ENCODE measurements around the gene DNER. TPM values are rescaled to one million over a fixed set of nuclear protein-coding genes. Genes with fewer than 3 reads are reported as not detected.

DNER gene
- total RNA-seq, 1 donor from 2014 or later, result 1.8 TPM

- DNase-seq (ENCODE audit: low read depth), result no peak
- FAIRE-seq, result no peak
- H3K36me3 ChIP-seq (ENCODE audit: control insufficient read depth, insufficient read depth, low read length), result no peaks in the 10 kb centered on the region
- TF ChIP-seq CTCF (IDR thresholded peaks at IDR 0.05; ENCODE audit: insufficient read depth, low read length, severe bottlenecking), result no peak
- H3K27me3 ChIP-seq (ENCODE audit: control insufficient read depth, insufficient read depth, low read length), result no peaks in the 10 kb centered on the region
- no peak overlapping the region for H3K4me3 ChIP-seq (ENCODE audit: low read depth, low read length)
These were observed 101.9 kb downstream of the DNER start for GRCh38 chr2:229612384-229612971.

GRCh38 chr2:229611360-229611759 lies 103.0 kb downstream of the DNER start:
- FAIRE-seq (peak; percentile 23), DNase-seq (ENCODE audit: low read depth) (no peak)
- Histone ChIP-seq H3K36me3 (ENCODE audit: control insufficient read depth, insufficient read depth, low read length) (no peaks in the 10 kb centered on the region), H3K4me3 (ENCODE audit: low read depth, low read length) (no peak overlapping the region), H3K27me3 (ENCODE audit: control insufficient read depth, insufficient read depth, low read length) (no peaks in the 10 kb centered on the region)
- TF ChIP-seq CTCF (IDR thresholded peaks at IDR 0.05; ENCODE audit: insufficient read depth, low read length, severe bottlenecking), result no peak

- peak; percentile 43 for DNase-seq (ENCODE audit: low read depth)
These were observed 103.5 kb downstream of the DNER start for GRCh38 chr2:229610872-229611271.

GRCh38 chr2:229610333-229610732 lies 104.0 kb downstream of the DNER start:
- H3K4me3 ChIP-seq (ENCODE audit: low read depth, low read length), result no peak overlapping the region
- H3K27me3 ChIP-seq (ENCODE audit: control insufficient read depth, insufficient read depth, low read length), result no peaks in the 10 kb centered on the region
- DNase-seq (ENCODE audit: low read depth), result peak; percentile 16
- TF ChIP-seq CTCF (IDR thresholded peaks at IDR 0.05; ENCODE audit: insufficient read depth, low read length, severe bottlenecking), result no peak
- H3K36me3 ChIP-seq (ENCODE audit: control insufficient read depth, insufficient read depth, low read length), result no peaks in the 10 kb centered on the region
- no peak for FAIRE-seq

More at GRCh38 chr2:229610872-229611271, 103.5 kb downstream of the DNER start:
- TF ChIP-seq CTCF (IDR thresholded peaks at IDR 0.05; ENCODE audit: insufficient read depth, low read length, severe bottlenecking), result no peak
- Histone ChIP-seq H3K36me3 (ENCODE audit: control insufficient read depth, insufficient read depth, low read length) (no peaks in the 10 kb centered on the region), H3K4me3 (ENCODE audit: low read depth, low read length) (no peak overlapping the region), H3K27me3 (ENCODE audit: control insufficient read depth, insufficient read depth, low read length) (no peaks in the 10 kb centered on the region)
- FAIRE-seq, result no peak

GRCh38 chr2:229601936-229602335 lies 112.4 kb downstream of the DNER start:
- no peak for FAIRE-seq
- DNase-seq (ENCODE audit: low read depth), result no peak
- Histone ChIP-seq H3K4me3 (ENCODE audit: low read depth, low read length) (no peak overlapping the region), H3K36me3 (ENCODE audit: control insufficient read depth, insufficient read depth, low read length) (no peaks in the 10 kb centered on the region), H3K27me3 (ENCODE audit: control insufficient read depth, insufficient read depth, low read length) (no peaks in the 10 kb centered on the region)
- TF ChIP-seq CTCF (IDR thresholded peaks at IDR 0.05; ENCODE audit: insufficient read depth, low read length, severe bottlenecking), result no peak

DNA sequence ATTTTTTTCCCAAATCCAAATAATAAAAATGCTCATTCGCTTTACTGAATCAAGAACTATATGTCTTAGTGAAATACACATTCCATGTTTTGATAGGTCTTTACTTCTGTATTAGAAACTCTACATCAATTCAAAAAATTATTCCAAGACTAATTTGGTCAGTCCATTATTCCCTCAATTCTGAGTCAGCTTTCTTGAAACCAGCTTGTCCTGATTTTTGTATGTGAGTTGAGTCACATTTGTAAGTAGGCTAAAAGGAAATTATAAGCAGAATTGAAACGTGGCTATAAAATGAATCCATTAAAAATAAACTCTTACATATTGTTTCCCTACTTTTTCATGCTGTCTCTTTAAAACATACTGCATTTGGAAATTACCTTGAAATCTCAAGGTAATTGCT lies 113.0 kb downstream of the DNER start:
- no peaks in the 10 kb centered on the region for H3K36me3 ChIP-seq (ENCODE audit: control insufficient read depth, insufficient read depth, low read length)
- H3K4me3 ChIP-seq (ENCODE audit: low read depth, low read length), result no peak overlapping the region
- FAIRE-seq (no peak), DNase-seq (ENCODE audit: low read depth) (peak; percentile 70)
- TF ChIP-seq CTCF (IDR thresholded peaks at IDR 0.05; ENCODE audit: insufficient read depth, low read length, severe bottlenecking), result no peak
- no peaks in the 10 kb centered on the region for H3K27me3 ChIP-seq (ENCODE audit: control insufficient read depth, insufficient read depth, low read length)

Data from bronchial epithelial cell (primary cell).